ENCODE measurements around the gene ZRANB3.
"Not testable (repeated sequence)": the region's sequence is repeated elsewhere in the genome, so short reads cannot be mapped to it uniquely, and the experiment has no call there.

ZRANB3 gene

DNA sequence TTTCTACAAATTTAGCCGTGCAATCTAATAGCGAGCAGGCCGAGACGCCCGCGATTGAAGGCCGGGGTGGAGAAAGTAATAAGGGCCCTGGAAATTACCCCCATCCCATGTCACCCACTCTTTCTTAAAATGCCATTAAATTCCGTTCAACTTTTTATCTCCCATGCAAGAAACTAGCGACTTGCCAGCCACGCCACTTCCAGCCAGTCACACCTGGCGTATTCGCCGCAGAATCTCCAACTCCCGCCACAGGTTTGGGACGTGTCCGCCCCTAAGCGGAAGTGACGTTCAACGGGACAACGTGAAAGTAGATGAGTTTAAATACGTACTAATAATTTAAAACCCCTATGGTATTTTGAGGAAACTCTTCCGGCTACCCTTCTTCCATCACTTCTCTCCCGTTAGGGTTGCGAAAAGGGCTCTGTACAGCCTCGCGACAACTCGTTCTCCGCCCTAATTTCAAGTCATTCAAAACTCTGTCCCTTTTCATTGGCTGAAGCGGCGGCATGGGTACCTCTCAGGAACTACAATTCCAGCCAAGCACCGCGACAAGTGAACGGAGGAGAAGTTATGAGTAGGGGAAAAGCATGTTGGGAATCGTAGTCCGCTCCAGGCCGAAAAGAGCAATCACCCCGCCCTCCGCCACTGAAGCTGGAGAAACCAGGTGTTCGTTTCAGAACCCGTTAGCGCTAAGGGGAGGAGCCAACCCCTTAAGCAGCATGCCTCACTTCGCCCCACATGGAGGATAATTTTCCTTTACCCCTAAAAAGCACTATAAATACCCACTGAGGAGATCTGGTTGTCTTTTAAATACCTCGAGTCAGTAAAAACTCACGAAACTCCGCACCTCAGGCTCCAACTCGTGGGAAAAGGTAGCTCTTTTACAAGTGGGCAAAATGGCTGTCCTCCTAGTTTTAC lies at the start of gene ZRANB3:
Gene ZRANB3 (minus strand): TSS at position 906 of the 918 bp plus-strand sequence.
- DNase-seq (ENCODE audit: low read depth in 3 of 3), result peak; percentile 81 to 93 (median 89)

DNA sequence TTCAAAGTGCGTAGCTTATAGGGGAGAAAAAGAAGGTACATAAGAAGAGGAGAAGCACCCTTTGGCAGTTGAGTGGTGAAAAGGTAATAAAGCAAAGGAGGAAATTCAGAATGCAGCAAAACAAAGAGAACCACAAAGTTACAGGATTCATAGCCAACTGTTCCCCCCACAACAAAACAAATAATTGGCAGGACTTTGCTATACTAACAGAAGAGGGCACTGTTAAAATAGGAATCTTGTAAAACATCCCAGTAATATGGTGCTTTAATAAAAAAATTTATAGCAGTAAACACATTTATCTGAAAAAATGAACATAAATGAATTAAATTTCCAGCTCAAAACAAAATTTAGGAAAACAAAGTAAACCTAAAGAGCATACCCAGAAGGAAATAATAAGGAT lies 42.6 kb upstream of the ZRANB3 start:
- DNase-seq (ENCODE audit: low read depth in 3 of 3), result no peak

DNA sequence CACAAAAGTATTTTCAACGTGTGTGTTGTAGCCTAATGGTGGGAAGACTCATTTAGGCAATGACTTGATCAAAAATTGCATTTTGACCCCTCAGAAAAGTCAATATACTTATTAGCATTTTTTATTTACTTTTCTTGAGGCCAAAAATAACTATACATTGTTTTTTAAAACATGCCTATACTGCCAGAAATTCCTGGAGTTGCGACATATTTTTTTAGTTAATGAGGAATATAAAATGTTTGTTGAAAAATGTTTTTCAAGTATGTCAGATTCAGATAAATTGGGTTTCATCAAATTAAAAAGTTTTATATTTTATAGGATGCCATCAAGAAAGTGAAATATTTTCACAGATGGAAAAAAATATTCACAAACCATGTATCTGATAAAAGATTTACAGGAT lies 39.9 kb upstream of the ZRANB3 start:
- DNase-seq (ENCODE audit: low read depth in 3 of 3), result no peak

DNA sequence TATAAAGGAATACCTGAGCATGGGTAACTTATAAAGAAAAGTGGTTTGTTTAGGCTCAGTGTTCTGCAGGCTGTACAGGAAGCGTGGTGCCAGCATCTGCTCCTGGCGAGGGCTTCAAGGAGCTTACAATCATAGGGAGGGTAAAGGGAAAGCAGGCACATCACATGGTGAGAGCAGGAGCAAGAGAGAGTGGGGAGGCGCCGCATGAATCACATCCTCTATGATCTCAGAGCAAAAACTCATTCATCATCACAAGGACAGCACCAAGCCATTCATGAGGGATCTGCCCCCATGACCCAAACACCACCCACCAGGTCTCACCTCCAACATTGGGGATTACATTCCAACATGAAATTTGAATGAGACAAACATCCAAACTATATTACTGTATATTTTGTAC lies 32.8 kb upstream of the ZRANB3 start:
- DNase-seq (ENCODE audit: low read depth in 3 of 3), result peak in 1 of 3 donors; percentile 3

DNA sequence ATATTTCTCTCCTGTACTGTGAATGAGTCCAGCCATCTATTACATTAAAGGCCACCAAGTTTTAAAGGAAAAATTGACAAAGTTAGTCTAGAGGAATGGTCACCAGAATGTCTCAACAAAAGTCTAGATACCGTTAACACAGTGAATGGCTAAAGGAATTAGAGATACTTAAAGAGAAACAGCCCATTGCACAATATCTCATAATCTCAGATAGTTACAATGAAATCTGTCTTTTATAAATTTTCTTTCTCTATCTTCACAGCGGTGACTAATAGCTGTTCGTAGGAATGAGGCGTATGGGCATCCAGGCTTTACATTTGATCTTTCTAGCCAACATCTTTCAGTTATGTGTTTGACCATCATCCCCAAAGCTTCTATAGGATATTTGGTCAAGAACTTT lies 30.9 kb upstream of the ZRANB3 start:
- no peak for DNase-seq (ENCODE audit: low read depth in 3 of 3)

DNA sequence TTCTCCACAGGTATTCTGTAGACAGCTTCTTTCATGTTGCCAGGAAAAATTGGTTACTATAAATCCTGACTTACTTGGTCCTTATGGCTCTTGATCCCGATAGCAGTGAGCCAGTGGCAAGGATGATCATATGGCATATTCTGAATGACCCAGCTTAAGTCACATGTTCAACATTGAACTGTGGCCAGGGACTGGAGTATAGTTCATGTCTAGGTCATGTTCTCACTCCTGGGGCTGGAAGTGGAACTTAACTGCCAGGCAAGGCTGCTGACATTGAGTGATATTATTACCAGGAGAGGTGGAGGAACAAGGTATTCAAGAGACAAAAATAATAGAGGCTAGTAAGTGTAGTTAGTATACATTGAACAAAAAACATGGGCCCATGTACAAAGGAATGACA lies 26.5 kb upstream of the ZRANB3 start:
- no peak for DNase-seq (ENCODE audit: low read depth in 3 of 3)

DNA sequence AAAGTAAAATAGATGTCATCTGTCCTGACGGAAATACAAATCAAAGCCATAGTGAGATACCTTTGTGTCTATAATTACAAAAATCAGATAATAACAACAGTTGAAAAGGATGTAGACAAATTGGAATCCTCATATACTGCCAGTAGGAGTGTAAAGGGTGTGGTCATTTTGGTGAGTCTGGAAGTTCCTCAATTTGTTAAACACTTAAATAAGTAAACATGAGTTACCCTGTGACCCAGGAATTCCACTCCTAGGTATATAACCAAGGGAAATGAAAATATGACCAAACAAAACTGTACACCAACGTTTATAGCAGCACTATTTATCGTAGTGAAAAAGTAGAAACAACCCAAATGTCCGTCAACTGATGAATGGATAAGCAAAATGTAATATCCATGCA lies 24.3 kb upstream of the ZRANB3 start:
- no peak for DNase-seq (ENCODE audit: low read depth in 3 of 3)

DNA sequence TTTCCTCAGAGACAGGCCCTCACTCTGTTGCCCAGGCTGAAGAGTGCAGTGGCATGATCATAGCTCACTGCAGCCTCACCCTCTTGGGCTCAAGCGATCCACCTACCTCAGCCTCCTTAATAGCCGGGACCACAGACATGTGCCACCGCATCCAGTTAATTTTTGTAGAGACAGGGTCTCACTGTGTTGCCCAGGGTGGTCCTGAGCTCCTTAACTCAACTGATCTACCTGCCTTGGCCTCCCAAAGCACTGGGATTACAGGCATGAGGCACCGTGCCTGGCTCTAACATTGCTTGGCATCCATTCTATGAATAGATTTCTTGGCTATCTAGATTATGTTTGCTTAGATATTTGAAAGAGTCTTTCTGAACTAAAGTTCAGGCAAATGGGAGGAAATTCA lies 21.9 kb upstream of the ZRANB3 start:
- DNase-seq (ENCODE audit: low read depth in 3 of 3), result no peak

DNA sequence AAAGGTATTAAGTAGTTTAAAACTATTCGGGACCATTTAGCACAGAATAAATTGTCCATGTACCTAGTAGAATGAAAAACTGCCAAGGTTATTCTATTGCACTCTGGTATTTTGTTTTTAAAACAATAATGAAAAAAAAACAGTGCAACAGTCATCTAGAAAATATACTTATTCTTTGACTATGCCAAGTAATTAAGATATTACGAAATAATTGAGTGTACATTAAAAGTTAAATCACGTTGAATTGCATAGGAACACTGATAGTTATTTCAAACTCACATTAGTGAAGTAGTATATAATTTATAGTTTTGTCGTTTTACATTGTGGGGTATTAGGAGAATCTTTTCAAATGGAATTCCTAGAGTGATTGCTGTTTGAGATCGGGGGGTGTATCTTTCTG lies 20.3 kb upstream of the ZRANB3 start:
- no peak for DNase-seq (ENCODE audit: low read depth in 3 of 3)

DNA sequence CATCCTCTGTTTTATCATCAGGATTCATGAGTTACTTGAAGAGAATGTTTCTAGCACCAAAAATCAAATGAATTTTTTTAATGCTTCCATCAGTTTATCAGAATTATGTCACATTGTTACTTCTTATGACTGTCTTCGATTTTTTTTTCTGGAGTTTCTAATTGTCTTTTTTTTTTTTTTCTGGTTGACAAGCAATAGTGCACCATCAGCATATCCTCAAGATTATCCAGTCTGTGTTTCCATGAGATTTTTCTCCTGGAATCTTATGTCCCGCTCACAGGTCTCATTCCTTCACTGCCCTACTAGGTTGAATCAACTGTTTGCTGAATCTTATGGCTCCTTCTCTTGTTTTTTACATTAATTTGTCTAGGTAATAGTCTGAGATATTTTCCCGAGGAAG lies 16.3 kb upstream of the ZRANB3 start:
- no peak for DNase-seq (ENCODE audit: low read depth in 3 of 3)

DNA sequence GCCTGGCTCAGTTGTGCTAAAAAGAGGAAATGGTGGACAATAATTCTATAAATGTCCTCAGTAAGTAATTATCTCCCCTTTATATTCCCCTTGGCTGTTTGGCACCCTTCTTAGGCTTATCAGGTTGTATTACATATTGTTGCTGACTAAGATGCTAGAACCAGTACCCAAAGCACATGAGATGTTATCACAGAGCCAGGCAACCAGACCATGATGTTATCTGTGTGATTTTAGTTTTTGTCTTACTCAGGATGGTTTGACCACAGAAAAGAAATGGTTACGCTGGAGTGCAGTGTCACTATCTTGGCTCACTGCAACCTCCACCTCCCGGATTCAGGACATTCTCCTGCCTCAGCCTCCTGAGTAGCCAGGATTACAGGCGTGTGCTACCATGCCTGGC lies 15.4 kb upstream of the ZRANB3 start:
- DNase-seq (ENCODE audit: low read depth in 3 of 3), result no peak

DNA sequence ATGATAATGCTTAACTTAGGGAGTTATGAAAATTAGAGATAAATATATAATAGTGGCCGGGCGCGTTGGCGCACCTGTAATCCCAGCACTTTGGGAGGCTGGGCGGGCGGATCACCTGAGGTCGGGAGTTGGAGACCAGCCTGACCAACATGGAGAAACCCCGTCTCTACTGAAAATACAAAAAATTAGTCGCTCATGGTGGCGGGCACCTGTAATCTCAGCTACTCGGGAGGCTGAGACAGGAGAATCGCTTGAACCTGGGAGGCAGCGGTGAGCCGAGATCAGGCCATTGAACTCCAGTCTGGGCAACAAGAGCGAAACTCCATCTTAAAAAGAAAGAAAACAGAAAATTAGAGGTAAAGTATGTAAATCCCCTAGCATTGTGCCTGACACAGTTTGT lies 2.5 kb upstream of the ZRANB3 start:
- DNase-seq (ENCODE audit: low read depth in 3 of 3), result not testable (repeated sequence)

DNA sequence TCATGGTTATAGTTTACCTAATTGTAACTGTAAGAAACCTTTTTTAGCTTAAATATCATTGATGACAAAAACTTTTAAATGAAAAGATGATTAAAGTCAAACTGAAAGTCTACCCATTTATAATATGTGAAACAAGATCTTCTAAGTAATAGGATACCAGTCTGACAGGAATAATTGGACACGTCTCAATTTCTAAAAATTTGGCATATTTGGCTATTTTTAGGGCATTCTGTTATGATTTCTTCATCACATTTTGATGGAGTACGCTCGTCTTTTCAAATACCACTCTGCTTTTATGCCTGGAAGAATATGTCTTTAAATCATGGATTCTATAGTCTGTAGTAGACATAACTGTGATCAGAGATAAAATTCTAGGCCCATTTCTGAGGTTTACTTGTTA lies 1.6 kb upstream of the ZRANB3 start:
- no peak for DNase-seq (ENCODE audit: low read depth in 3 of 3)

DNA sequence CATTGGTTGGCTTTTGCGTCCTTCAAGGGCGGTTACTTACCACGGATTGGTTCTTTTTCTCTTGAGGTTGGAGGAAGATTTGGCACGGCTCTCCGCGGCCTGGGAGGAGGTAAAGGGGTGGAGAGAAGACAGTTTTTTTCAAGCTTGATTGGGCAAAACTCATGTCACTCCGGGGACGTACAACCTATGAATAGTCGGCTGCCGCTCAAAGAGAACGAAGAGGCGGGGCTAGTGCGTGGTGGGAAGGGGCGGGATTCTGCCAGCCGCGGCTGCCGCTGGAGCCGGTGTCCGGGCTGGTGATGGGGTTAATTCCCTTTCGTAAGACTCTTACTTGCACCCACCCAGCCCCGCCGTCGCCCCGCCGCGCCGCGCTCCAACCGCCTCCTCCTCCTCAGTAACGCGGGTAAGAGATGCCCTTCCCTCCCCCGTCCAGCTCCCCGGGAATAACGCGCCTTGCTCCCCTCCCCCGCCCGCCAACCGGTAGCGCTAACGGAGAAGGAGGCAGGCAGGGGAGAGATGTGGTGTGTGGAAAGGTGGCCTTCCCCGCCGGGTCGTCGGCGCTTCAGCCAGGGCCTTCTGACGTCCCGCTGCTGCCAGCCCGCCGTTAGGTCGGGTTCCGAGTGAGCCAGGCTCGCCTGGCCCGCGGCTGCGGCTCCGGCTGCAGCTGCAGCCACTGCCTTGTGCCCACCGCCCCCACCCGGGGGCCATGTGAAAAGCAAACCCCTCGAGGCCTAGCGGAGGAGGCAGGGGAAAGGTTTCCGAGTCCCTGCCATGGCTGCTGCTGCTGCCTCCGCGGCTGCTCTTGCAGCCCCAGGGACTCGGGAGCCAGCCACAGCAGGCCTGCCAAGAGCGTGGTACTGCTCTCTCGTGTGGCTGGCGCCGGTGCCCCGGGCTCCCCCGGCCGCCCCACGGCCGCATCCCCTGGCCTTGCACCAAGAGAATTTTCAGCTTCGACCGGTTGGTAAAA lies 496 bp upstream of the ZRANB3 start, which contains the start of gene R3HDM1:
Gene R3HDM1 (plus strand): TSS at position 254 of the 967 bp plus-strand sequence. CDS start 73,362 bp downstream, outside the sequence.
- peak; percentile 89 to 96 (median 90) for DNase-seq (ENCODE audit: low read depth in 3 of 3)

DNA sequence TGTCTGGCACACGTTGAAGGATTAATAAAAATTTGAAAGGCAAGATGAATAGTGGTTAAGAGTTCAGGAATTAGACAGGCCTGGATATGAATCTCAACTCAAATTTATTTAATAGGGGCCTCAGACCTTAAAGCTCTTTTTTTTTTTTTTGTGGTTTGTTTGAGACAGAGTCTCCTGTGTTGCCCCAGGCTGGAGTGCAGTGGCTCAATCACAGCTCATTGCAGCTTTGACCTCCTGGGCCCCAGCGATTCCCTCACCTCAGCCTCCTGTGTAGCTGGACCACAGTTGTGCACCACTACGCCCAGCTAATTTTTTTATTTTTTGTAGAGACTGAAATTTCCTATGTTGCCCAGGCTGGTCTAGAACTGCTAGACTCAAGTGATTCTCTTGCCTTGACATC lies 3.0 kb downstream of the ZRANB3 start:
- no peak for DNase-seq (ENCODE audit: low read depth in 3 of 3)

DNA sequence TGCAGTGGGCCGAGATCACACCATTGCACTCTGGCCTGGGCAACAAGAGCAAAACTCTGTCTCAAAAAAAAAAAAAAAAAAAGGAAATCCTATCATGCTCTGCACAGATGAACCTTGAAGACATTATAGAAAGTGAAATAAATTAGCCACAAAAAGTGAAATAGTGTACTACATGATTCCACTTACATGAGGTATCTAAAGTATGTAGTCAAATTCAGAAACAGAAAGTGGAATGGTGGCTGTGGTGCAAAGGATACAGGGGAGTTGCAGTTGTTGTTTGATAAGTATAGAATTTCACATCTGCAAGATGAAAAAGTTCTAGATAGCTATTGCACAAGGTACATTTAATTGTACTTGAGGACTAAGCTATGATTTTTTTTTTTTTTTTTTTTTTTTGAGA lies 5.2 kb downstream of the ZRANB3 start:
- no peak for DNase-seq (ENCODE audit: low read depth in 3 of 3)

DNA sequence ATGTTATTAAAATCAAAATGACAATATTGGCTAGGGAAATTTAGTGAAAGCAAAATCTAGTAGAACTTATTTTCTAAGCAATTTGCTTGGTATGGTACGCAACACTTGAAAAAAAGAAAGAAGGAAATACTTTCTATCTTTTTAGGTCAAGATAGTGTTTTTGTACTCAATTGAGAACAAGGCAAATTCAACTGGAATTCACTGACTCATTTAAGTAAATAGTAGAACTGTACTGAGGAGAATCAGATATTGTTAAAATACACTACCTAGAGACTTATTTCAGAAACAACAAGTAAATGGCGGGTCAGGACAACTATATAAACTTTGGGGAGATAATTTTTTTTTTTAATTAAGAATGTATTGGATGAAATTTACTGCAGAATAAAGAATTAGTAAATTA lies 18.9 kb downstream of the ZRANB3 start:
- DNase-seq (ENCODE audit: low read depth in 3 of 3), result no peak

DNA sequence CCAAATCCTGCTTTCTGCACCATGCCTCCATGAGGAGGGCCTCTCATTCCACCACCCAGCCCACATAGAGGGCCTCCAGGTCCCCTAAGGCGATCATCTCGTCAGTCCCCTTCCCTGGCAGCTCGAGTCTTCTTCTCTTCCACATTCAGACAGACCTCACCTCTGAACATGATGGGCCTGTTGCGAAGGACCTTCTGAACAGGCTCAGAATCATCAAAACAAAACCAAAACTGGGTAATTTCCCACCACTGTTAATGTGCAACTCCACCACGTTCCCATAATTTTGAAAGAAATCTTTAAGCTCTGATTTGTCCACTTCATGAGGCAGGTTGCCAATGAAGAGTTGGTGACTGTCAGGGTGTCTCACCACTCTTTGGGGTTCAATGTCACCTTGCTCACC lies 20.4 kb downstream of the ZRANB3 start:
- DNase-seq (ENCODE audit: low read depth in 3 of 3), result no peak

DNA sequence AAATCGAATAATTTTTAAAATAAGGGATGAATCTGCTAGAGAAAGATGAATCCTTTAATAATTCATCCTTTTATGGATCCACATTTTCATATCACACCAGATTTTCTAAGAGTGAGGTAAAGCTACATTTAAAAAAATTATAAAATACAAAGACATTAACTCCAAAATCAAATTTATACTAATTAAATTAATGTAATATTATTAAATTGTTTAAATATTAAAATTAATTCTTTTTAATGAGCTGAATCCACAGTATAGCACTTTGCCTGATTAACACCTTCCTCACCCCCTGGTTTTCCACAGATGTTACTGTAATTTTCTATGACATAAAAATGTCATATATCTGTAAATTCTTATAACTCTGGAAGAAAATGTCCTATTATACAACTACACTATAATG lies 26.2 kb downstream of the ZRANB3 start:
- DNase-seq (ENCODE audit: low read depth in 3 of 3), result no peak

DNA sequence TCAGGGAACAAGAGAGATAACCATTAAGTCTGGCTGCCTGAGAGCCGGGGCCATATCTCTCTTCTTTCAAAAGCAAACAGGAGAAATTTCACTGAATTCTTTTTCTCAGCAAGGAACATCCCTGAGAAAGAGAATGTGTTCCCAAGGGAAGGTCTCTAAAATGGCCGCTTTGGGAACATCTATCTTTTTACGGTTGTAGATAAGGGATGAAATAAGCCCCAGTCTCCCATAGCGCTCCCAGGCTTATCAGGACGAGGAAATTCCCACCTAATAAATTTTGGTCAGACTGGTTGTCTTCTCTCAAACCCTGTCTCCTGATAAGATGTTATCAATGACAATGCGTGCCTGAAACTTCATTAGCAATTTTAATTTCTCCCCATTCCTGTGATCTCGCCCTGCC lies 32.4 kb downstream of the ZRANB3 start:
- not testable (repeated sequence) for DNase-seq (ENCODE audit: low read depth in 3 of 3)

DNA sequence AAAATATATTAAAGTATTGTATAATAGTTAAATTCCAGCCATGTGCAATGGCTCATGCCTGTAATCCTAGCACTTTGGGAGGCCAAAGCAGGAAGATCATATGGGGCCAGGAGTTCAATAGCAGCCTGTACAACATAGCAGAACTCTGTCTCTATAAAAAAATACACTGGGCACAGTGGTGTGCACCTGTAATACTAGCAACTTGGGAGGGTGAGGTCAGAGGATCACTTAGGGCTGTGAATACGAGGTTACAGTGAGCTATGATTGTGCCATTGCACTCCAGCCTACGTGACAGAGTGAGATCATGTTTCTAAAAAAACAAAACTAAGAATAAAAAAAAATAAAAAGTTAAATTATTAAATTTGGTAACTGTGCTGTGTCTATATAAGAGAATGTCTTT lies 36.1 kb downstream of the ZRANB3 start:
- no peak for DNase-seq (ENCODE audit: low read depth in 3 of 3)

DNA sequence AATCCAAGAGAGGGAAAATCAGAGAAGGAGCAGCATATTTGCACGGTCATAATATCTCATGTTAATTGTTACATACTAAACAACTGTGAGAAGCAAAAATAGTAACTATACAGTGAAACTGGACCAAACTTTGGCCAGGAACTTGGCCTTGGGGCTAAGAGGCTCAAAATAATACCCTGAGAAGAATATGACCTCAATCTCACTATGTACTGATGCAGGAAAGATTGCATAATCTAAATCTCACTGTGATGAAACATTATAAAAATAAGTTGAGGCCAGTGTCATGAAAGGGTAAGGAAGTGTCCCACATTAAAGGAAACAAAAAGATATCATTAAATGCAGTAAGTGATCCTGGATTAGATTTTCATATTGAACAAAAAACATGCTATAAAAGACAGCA lies 36.5 kb downstream of the ZRANB3 start:
- no peak for DNase-seq (ENCODE audit: low read depth in 3 of 3)

DNA sequence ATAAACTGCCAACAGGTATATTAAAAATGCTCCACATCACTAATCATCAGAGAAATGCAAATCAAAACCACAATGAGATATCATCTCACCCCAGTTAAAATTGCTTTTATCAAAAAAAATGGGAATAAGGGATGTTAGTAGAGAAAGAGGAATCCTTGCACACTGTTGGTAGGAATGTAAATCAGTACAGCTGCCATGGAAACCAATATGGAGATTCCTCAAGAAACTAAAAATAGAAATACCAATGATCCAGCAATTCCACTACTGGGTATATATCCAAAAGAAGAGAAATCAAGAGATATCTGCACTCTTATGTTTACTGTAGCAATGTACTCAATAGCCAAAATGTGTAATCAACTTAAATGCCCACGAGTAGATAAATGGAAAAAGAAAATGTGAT lies 40.6 kb downstream of the ZRANB3 start:
- no peak for DNase-seq (ENCODE audit: low read depth in 3 of 3)
